ENCODE results near the gene RAB10.
A peak's percentile ranks its signal among the peaks of the same experiment; 100 is the strongest.
"Not testable (repeated sequence)": the region's sequence is repeated elsewhere in the genome, so short reads cannot be mapped to it uniquely, and the experiment has no call there.

Gene RAB10

DNA sequence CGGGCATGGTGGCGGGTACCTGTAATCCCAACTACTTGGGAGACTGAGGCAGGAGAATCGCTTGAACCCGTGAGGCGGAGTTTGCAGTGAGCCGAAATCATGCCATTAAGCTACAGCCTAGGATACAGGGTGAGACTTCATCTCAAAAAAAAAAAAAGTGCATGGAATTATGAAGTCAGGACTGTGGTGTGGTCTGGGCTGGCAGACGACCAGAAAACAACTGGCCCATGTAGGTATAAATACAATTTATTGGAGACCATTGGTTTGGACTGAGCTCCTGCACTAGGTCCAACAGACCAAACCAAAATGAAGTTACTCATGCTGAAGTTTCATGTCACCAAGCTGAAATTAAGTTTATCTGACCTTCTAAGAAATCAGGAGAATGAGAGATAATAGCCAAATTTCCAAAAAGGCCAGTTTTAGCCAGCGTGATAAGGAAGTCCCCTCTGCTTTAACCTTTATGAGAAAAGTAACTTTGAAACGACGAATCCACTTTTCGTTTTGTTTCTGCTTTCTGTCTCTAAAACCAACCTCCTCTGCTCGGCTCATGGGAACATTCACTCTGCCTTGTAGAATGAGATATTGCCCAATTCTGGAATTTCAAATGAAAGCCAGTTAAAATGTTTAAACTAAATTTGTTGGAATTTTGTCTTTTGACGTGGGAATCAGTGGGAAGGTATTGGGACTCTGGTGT lies 17.7 kb upstream of the RAB10 start:
- no peak for DNase-seq (ENCODE audit: low read depth, low spot score)

- not testable (repeated sequence) for DNase-seq (ENCODE audit: low read depth, low spot score)
These were observed 17.2 kb upstream of the RAB10 start for GRCh38 chr2:26016706-26017045.

DNA sequence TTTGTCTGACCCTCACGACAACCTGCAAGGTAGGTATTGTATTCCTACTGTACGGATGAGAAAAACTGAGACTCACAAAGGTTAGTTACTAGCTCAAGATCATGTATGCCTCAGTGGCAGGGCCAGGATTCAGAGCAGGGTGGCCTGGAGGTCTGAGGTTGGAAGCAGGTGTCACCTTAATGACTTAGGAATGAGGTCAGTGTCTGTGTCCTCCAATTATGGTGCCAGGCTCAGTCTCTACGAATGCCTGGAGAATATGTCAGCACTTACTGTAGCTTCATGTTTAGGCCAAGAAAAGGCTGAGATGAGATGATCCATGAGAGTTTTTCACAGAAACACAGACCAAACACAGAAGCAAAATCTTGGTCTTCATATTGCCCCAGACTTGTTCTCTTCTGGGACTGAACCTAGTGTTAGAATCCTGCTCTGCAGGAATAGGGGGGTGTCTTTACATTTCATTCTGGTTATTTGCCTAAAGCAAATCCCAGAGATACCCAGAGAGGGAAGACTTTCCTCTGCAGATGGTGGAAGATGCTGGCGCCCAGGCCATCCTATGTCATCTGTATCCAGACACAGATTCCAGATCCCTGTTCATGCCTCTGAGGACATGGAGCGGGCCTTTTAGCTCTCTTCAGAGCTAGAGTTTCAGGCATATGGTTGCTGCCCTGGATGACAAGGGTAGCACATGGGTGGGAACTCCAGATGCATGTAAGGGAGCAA lies 16.3 kb upstream of the RAB10 start:
- no peak for DNase-seq (ENCODE audit: low read depth, low spot score)

GRCh38 chr2:26018184-26019055 lies 15.5 kb upstream of the RAB10 start:
- DNase-seq (ENCODE audit: low read depth, low spot score), result peak; percentile 64

DNA sequence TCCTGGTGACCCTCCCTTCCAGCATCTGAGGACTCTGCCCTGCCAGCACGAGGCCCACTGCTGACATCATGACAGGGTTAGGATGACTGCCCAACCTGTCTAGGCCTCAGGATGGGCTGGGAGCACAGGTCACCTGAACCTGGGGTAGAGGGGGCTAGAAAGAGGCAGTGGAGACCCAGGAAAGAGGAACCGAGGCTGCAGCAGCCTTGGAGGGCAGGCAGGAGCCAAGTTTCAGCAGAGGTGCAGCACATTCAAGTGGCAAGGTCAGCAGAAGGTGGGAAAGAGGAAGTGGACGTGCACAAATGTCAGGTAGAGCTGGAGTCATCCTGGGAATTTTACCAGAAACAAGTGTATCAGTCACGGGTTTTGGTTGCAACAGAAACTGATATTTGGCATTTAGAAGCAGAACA lies 13.6 kb upstream of the RAB10 start:
- DNase-seq (ENCODE audit: low read depth, low spot score), result no peak

DNA sequence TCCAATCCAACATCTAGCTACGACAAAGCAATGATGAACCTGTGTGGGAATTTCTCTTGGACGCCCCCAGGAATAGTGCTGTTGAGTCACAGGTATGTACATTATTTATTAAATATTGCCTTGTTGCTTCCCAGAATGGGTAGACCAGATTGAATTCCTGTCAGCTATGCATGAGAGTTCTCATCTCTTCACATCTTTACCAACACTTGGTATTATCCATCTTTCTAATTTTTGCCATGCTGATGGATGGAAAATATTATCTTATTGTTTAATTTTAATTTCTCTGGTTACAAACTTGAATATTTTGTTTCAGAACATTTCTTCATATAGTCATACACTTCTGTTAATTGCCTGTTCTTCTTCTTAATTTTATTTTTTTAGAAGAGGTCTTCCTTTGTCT lies 9.6 kb upstream of the RAB10 start:
- DNase-seq (ENCODE audit: low read depth, low spot score), result no peak

GRCh38 chr2:26025509-26025908 lies 8.4 kb upstream of the RAB10 start:
- no peak for DNase-seq (ENCODE audit: low read depth, low spot score)

GRCh38 chr2:26028083-26028482 lies 5.8 kb upstream of the RAB10 start:
- DNase-seq (ENCODE audit: low read depth, low spot score), result not testable (repeated sequence)

DNA sequence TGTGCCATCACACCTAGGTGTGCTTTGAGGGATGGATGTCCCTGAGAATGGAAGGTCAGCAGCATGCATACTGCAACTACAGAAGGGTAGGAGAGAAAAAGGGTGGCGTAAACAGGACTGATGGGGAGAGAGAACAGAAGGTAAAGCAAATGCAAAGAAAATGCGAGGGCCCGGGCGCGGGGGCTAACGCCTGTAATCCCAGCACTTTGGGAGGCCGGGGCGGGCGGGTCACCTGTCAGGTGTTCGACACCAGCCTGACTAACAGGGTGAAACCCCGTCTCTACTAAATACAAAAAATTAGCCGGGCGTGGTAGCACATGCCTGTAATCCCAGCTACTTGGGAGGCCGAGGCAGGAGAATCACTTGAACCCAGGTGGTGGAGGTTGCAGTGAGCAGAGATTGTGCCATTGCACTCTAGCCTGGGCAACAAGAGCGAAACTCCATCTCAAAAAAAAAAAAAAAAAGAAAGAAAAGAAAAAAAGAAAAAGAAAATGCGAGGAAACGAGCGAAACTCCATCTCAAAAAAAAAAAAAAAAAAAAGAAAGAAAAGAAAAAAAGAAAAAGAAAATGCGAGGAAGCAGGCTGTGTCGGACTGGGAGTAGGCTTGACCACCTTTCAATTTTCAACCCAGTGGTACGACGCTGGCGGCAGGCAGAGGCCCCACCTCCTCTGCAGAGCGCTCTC lies 1.2 kb upstream of the RAB10 start:
- DNase-seq (ENCODE audit: low read depth, low spot score), result not testable (repeated sequence)

DNA sequence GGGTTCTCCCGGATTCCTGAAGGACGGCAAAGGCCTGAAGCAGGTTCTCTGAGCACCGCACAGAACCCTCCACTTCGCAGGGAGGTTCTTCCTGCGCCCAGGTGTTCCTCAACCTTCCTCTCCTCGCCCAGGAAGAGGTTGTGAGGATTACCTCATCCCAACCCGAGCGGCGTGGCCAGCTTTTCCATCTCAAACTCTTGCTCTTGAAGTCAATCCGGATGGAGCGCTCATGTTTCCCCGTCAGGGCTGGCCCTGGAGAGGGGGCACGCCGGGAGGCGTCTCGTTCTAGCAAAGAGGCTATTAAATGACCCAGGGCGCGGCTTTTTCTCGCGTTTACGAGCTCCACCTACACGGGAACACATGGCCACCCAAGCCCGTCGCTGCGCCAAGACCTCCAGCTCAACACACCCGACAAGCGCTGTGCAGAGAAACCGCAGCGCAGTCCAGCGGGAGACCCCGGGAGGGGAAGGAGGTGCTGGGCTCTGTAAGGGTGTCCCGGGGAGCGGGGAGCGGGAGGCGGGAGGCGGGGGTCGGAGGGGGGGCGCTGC lies 540 bp upstream of the RAB10 start:
- peak; percentile 65 for DNase-seq (ENCODE audit: low read depth, low spot score)

DNA sequence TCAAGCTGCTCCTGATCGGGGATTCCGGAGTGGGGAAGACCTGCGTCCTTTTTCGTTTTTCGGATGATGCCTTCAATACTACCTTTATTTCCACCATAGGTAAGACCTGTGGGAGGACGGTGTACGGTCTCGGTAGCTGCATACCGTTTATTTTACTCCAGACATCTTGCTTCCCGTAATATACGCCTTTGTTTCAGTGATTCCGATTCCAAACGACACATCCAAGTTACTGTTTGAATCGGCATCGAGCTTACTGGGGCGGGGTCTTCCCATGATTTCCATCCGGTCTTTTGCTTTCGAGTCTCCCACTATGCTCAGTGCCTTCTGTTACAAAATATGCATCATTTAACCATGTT lies 731 bp downstream of the RAB10 start:
- no peak for DNase-seq (ENCODE audit: low read depth, low spot score)

- DNase-seq (ENCODE audit: low read depth, low spot score), result no peak
These were observed 1.3 kb downstream of the RAB10 start for GRCh38 chr2:26035090-26035743.

DNA sequence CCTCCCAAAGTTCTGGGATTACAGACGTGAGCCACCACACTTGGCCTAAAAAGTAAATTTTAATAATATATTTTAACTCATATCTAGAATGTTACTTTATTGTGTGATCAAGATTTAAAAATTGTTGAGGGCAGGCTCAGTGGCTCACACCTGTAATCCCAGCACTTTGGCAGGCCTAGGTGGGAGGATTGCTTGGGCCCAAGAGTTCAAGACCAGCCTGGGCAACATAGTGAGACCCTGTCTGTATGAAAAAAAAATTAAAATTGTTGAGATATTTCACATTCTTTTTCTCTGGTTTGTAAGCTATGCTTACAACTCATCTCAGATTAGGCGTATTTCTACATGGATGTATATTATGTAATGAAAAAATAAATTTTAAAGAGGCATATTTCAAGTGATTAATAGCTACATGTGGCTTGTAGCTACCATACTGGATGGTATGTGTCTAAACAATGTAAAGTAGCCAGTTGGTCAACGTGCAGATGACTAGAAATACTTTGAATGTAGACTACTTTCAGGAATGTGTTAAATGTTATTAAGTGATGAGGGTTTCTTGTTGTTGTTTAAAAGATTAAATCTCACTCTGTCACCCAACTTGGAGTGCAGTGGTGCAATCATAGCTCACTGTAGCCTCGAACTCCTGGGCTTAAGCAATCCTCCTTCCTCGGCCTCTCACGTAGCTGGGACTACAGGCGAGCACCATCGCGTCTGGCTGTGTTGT lies 5.9 kb downstream of the RAB10 start:
- no peak for DNase-seq (ENCODE audit: low read depth, low spot score)

GRCh38 chr2:26043109-26043508 lies 9.2 kb downstream of the RAB10 start:
- no peak for DNase-seq (ENCODE audit: low read depth, low spot score)

GRCh38 chr2:26043862-26044696 lies 10.2 kb downstream of the RAB10 start:
- DNase-seq (ENCODE audit: low read depth, low spot score), result no peak

DNA sequence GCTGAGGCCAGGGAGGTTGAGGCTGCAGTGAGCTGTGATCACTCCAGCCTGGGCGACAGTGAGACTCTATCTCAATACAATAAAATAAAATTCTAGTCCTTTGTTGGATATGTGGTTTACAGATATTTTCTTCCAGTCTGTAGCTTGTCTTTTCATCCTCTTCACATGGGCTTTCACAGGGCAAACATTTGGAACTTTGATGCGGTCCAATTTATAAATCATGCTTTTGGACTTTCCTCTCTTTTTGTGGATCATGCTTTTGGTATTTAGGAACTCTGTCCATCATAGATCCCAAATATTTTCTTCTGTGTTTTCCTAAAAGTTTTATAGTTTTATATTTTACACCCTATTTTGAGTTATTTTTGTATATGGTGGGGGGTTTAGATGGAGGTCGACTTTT lies 14.9 kb downstream of the RAB10 start:
- no peak for DNase-seq (ENCODE audit: low read depth, low spot score)

GRCh38 chr2:26049641-26050040 lies 15.8 kb downstream of the RAB10 start:
- DNase-seq (ENCODE audit: low read depth, low spot score), result no peak

DNA sequence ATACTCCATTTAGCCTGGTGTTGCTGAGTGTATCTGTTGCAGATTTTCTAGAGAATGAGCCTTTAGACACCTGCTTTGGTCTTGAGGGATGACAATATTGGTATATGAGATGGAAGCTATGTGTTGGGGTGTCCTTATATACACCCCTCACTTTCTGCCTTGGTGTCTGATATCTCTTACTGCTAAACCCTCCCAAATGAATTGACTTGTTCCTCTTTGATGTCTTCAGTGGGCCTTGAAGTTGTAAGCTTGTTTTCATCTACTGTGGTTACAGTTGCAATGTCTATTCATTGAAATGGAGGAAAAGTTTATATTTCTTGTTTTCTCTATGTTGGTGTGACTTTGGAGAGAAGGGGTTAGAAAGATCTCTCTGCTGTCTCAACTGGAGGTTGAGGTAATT lies 18.9 kb downstream of the RAB10 start:
- DNase-seq (ENCODE audit: low read depth, low spot score), result no peak

- no peak for DNase-seq (ENCODE audit: low read depth, low spot score)
These were observed 20.9 kb downstream of the RAB10 start for GRCh38 chr2:26054598-26055348.

All from brain pericyte (primary cell).